Tibial artery (tissue), 4 donors: ENCODE measurements around the gene CNTNAP2.

Experiments used
- DNase-seq, 2 donors: peaks; one replicate each; pipeline ENCODE4 v3.0.0-alpha.2; 2019
- H3K27ac ChIP-seq, 2 donors: fragments of 200-600 bp; sonication (generic) in 1 of 2; 1 replicate in 1 of 2; 2 replicates in 1 of 2; pipeline ENCODE4 v1.5.1; 2018 to 2019; ENCODE audit warnings: mild to moderate bottlenecking in 1 of 2
- H3K27me3 ChIP-seq, 2 donors: fragments of 200-600 bp; sonication (generic) in 1 of 2; one replicate each; pipeline versions ENCODE4 v1.5.1 to v1.6.0; 2016 to 2019
- H3K36me3 ChIP-seq, 3 donors: fragments of 200-600 bp; sonication (generic) in 2 of 3; one replicate each; pipeline ENCODE4 v1.5.1; 2016 to 2019; ENCODE audit warnings: mild to moderate bottlenecking in 2 of 3
- H3K4me1 ChIP-seq, 4 donors: fragments of 200-600 bp; sonication (generic) in 2 of 4; 1 replicate in 3 of 4; 2 replicates in 1 of 4; pipeline ENCODE4 v1.5.1; 2016 to 2019
- H3K4me3 ChIP-seq, 2 donors: fragments of 200-600 bp; sonication (generic) in 1 of 2; 1 replicate in 1 of 2; 2 replicates in 1 of 2; pipeline ENCODE4 v1.5.1; 2018 to 2019; ENCODE audit warnings: mild to moderate bottlenecking in 2 of 2
- H3K9me3 ChIP-seq, 3 donors: fragments of 200-600 bp; sonication (generic) in 1 of 3; one replicate each; pipeline ENCODE4 v1.5.1; 2016 to 2019
- intact Hi-C: fragments of 100-400 bp; cut with DNase I; formaldehyde crosslinking; loops from one replicate; pipeline ENCODE4 v1.15.0; 2023; ENCODE audit warnings: low total_unique reads
- TF ChIP-seq, protein P1 (sequence below), 2 experiments: fragments of 200-600 bp in 1 of 2; fragments of 450-650 bp in 1 of 2; IDR thresholded peaks; one replicate each; pipeline ENCODE4 v1.5.1; 2017 to 2019; ENCODE audit warnings: antibody characterized with exemption in 2 of 2, mild to moderate bottlenecking in 1 of 2, moderate library complexity in 1 of 2

Gene CNTNAP2

DNA sequence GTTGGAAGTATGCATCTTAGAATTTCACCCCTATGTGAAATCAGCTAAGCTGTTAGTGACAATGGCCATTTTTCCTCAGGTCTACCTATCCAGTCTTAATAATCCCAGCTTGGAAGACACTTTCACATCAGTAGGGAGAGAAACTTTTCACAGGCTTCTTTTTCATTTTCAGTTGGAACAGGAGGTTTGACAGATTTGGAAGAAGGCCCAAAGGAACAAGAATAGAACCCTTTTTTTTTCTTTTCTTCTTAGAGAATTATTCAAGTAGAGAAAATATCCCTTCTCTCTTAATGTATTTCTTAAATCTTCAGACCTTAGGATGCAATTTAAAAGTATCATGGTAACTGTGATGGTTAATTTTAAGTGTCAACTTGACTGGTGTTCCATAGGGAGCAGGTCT lies 2063.5 kb downstream of the CNTNAP2 start:
- Histone ChIP-seq H3K4me1 (no peaks in the 10 kb centered on the region), H3K27ac (no peak overlapping the region), H3K9me3 (no peaks in the 10 kb centered on the region), H3K36me3 (no peaks in the 10 kb centered on the region), H3K27me3 (peaks cover 0 to 5% of the 10 kb centered on the region in 2 donors), H3K4me3 (no peak overlapping the region)
- no peak for DNase-seq
- TF ChIP-seq, protein P1, sequence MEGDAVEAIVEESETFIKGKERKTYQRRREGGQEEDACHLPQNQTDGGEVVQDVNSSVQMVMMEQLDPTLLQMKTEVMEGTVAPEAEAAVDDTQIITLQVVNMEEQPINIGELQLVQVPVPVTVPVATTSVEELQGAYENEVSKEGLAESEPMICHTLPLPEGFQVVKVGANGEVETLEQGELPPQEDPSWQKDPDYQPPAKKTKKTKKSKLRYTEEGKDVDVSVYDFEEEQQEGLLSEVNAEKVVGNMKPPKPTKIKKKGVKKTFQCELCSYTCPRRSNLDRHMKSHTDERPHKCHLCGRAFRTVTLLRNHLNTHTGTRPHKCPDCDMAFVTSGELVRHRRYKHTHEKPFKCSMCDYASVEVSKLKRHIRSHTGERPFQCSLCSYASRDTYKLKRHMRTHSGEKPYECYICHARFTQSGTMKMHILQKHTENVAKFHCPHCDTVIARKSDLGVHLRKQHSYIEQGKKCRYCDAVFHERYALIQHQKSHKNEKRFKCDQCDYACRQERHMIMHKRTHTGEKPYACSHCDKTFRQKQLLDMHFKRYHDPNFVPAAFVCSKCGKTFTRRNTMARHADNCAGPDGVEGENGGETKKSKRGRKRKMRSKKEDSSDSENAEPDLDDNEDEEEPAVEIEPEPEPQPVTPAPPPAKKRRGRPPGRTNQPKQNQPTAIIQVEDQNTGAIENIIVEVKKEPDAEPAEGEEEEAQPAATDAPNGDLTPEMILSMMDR (IDR thresholded peaks at IDR 0.05) = no peak
- intact Hi-C loops = no loop called here

- H3K27ac ChIP-seq = no peak overlapping the region
- TF ChIP-seq, protein P1 (IDR thresholded peaks at IDR 0.05) = no peak
Observed at GRCh38 chr7:148182264-148182663, 2065.7 kb downstream of the CNTNAP2 start.

DNA sequence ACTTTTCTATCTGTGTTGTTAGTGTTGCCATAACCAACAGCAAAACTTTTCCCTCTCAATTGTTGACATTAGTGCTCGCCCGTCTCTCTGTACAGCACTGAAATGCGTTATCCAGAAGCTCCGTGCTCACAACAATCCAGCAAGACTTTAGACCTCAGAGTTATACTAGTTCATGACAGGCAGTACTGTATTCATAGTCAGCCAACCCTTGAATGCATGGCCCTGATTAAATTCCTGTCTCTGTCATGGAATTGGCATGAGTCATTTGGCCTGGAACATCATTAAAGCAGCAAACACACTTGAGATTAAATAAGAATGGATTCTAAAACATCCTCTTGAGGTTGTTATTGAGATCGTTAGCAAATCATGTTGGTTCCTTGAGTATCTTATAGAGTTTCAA lies 2068.4 kb downstream of the CNTNAP2 start:
- TF ChIP-seq, protein P1 (IDR thresholded peaks at IDR 0.05) = no peak
- intact Hi-C loops = no loop called here
- no peaks in the 10 kb centered on the region for H3K9me3 ChIP-seq
- H3K27ac ChIP-seq = no peak overlapping the region
- no peak overlapping the region for H3K4me3 ChIP-seq
- no peak for DNase-seq
- H3K36me3 ChIP-seq = no peaks in the 10 kb centered on the region
- no peaks in the 10 kb centered on the region for H3K27me3 ChIP-seq
- H3K4me1 ChIP-seq = no peaks in the 10 kb centered on the region

More at GRCh38 chr7:148182264-148182663, 2065.7 kb downstream of the CNTNAP2 start:
- Histone ChIP-seq H3K4me1 (no peaks in the 10 kb centered on the region), H3K36me3 (no peaks in the 10 kb centered on the region), H3K9me3 (no peaks in the 10 kb centered on the region), H3K27me3 (no peaks in the 10 kb centered on the region), H3K4me3 (no peak overlapping the region)
- intact Hi-C loops = no loop called here
- DNase-seq = no peak

DNA sequence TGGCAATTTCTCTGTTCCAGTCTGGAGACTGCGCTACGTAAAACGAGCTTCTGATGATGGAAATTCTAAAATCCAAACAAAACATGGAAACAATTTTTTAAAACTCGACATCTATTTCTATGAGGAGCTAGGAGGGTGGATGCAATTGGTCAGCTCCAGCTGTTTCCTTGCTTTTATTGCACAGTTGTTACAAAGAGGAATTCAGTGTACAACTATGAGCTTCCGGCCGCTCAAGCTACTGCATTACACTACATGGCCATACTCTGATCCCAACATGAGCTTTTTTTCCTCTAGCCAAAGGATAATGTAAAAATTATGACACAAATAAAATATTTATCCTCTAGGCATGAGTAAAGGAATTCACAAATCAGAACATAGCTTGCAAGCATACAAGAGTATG lies 2070.9 kb downstream of the CNTNAP2 start:
- H3K4me1 ChIP-seq = no peaks in the 10 kb centered on the region
- TF ChIP-seq, protein P1 (IDR thresholded peaks at IDR 0.05) = no peak
- H3K36me3 ChIP-seq = no peaks in the 10 kb centered on the region
- H3K9me3 ChIP-seq = no peaks in the 10 kb centered on the region
- intact Hi-C loops = no loop called here
- H3K27me3 ChIP-seq = no peaks in the 10 kb centered on the region
- no peak overlapping the region for H3K4me3 ChIP-seq
- no peak overlapping the region for H3K27ac ChIP-seq
- DNase-seq = no peak

DNA sequence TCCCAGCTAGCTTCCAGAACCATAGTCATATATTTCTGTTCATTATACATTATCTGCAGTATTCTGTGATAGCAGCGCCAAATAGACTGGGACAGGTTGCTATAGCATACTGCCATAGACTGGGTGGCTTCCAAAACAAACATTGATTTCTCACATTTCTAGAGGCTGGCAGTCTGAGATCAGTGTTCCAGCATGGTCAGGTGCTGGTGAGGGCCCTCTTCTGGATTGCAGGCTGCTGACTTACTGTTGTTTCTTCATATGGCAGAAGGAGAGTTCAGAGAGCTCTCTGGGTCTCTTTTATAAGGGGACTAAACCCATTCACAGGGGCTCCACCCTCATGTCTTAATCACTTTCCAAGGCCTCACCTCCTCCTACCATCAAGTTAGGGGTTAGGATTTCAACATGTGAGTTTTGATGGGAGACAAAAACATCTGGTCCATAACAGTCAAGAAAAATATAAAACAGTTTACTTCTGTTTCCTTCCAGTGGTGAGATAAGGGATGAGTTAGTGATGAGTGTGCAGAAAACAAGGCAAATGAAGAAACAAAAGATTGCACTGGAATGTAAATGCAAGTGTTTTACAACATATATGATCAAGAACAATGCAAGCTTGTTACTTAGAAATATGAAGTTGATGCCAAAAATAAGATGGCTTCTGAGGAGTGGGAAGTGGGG lies 2074.9 kb downstream of the CNTNAP2 start:
- no peaks in the 10 kb centered on the region for H3K36me3 ChIP-seq
- H3K4me3 ChIP-seq = no peak overlapping the region
- intact Hi-C loops = no loop called here
- DNase-seq = no peak
- no peaks in the 10 kb centered on the region for H3K4me1 ChIP-seq
- no peaks in the 10 kb centered on the region for H3K27me3 ChIP-seq
- H3K27ac ChIP-seq = no peak overlapping the region
- TF ChIP-seq, protein P1 (IDR thresholded peaks at IDR 0.05) = no peak
- no peaks in the 10 kb centered on the region for H3K9me3 ChIP-seq

GRCh38 chr7:148192491-148192890 lies 2075.9 kb downstream of the CNTNAP2 start:
- DNase-seq = no peak
- TF ChIP-seq, protein P1 (IDR thresholded peaks at IDR 0.05) = no peak
- Histone ChIP-seq H3K27ac (no peak overlapping the region), H3K27me3 (no peaks in the 10 kb centered on the region), H3K9me3 (no peaks in the 10 kb centered on the region), H3K4me3 (no peak overlapping the region), H3K36me3 (no peaks in the 10 kb centered on the region), H3K4me1 (no peaks in the 10 kb centered on the region)
- intact Hi-C loops = no loop called here
